Liver (tissue), 9 donors: ENCODE data around the gene GADL1. TPM values are rescaled to one million over a fixed set of nuclear protein-coding genes. Genes with fewer than 3 reads are reported as not detected.

ENCODE experiments used
- DNase-seq: peaks from one replicate; pipeline ENCODE4 v3.0.0-alpha.2; 2017; ENCODE audit warnings: low spot score
- H3K27ac ChIP-seq, 2 donors: one replicate each; pipeline ENCODE4 v1.7.0; 2013; ENCODE audit warnings: inconsistent platforms in 2 of 2, low read length in 2 of 2, control low read depth in 1 of 2, low read depth in 1 of 2, mild to moderate bottlenecking in 1 of 2
- H3K27me3 ChIP-seq, 4 donors: one replicate each; pipeline versions ENCODE4 v1.6.1 to v1.7.0; 2013; ENCODE audit warnings: low read length in 3 of 4, inconsistent platforms in 1 of 4, mild to moderate bottlenecking in 1 of 4, moderate library complexity in 1 of 4; ENCODE audit not compliant: control insufficient read depth in 4 of 4, insufficient read depth in 4 of 4
- H3K36me3 ChIP-seq, 4 donors: one replicate each; pipeline versions ENCODE4 v1.6.1 to v1.7.0; 2013; ENCODE audit warnings: low read length in 3 of 4, mild to moderate bottlenecking in 3 of 4, low read depth in 1 of 4, moderate library complexity in 1 of 4; ENCODE audit not compliant: control insufficient read depth in 4 of 4, insufficient read depth in 3 of 4
- H3K4me1 ChIP-seq, 4 donors: one replicate each; pipeline versions ENCODE4 v1.6.1 to v1.7.0; 2013; ENCODE audit warnings: low read length in 3 of 4, mild to moderate bottlenecking in 3 of 4, moderate library complexity in 1 of 4; ENCODE audit not compliant: control insufficient read depth in 4 of 4, insufficient read depth in 4 of 4
- H3K4me3 ChIP-seq, 3 donors: one replicate each; pipeline versions ENCODE4 v1.6.1 to v1.7.0; 2013; ENCODE audit warnings: low read length in 3 of 3, control low read depth in 1 of 3, low read depth in 1 of 3, mild to moderate bottlenecking in 1 of 3
- H3K9ac ChIP-seq, 2 donors: one replicate each; pipeline ENCODE4 v1.7.0; 2013; ENCODE audit warnings: low read length in 2 of 2, mild to moderate bottlenecking in 2 of 2, moderate library complexity in 2 of 2, control low read depth in 1 of 2, low read depth in 1 of 2
- H3K9me3 ChIP-seq, 4 donors: one replicate each; pipeline versions ENCODE4 v1.6.1 to v1.7.0; 2013; ENCODE audit warnings: low read length in 3 of 4; ENCODE audit not compliant: control insufficient read depth in 4 of 4
- ATF3 ChIP-seq: IDR thresholded peaks from 2 replicates; pipeline ENCODE4 v1.6.1; 2016; ENCODE audit warnings: antibody characterized with exemption
- EGR1 ChIP-seq, 2 donors: IDR thresholded peaks; 2 replicates each; pipeline ENCODE4 v1.6.1; 2016 to 2018; ENCODE audit warnings: antibody characterized with exemption in 2 of 2, low read depth in 2 of 2
- FOXA1 ChIP-seq: IDR thresholded peaks from 2 replicates; pipeline ENCODE4 v1.6.1; 2016; ENCODE audit warnings: antibody characterized with exemption
- FOXA2 ChIP-seq: IDR thresholded peaks from 2 replicates; pipeline ENCODE4 v1.6.1; 2016; ENCODE audit warnings: antibody characterized with exemption
- GABPA ChIP-seq, 2 donors: IDR thresholded peaks in 1 of 2; conservative IDR thresholded peaks in 1 of 2; 2 replicates each; pipeline ENCODE4 v1.6.1; 2016; ENCODE audit warnings: antibody characterized with exemption in 2 of 2, mild to moderate bottlenecking in 1 of 2, moderate library complexity in 1 of 2
- HNF4A ChIP-seq, 2 donors: conservative IDR thresholded peaks; 2 replicates each; pipeline ENCODE4 v1.6.1; 2016; ENCODE audit warnings: antibody characterized with exemption in 2 of 2, mild to moderate bottlenecking in 2 of 2
- HNF4G ChIP-seq: IDR thresholded peaks from 2 replicates; pipeline ENCODE4 v1.6.1; 2016; ENCODE audit warnings: antibody characterized with exemption
- JUND ChIP-seq, 2 donors: IDR thresholded peaks; 2 replicates each; pipeline ENCODE4 v1.6.1; 2016; ENCODE audit warnings: antibody characterized with exemption in 2 of 2
- MAX ChIP-seq: IDR thresholded peaks from 2 replicates; pipeline ENCODE4 v1.6.1; 2016; ENCODE audit warnings: antibody characterized with exemption
- RAD21 ChIP-seq, 2 donors: IDR thresholded peaks; 2 replicates each; pipeline ENCODE4 v1.6.1; 2016; ENCODE audit warnings: antibody characterized with exemption in 2 of 2, mild to moderate bottlenecking in 2 of 2
- REST ChIP-seq: IDR thresholded peaks from 2 replicates; pipeline ENCODE4 v1.6.1; 2016; ENCODE audit warnings: antibody characterized with exemption, mild to moderate bottlenecking
- SP1 ChIP-seq: IDR thresholded peaks from 2 replicates; pipeline ENCODE4 v1.6.1; 2018; ENCODE audit warnings: antibody characterized with exemption, mild to moderate bottlenecking
- TAF1 ChIP-seq: conservative IDR thresholded peaks from 2 replicates; pipeline ENCODE4 v1.6.1; 2016; ENCODE audit warnings: antibody characterized with exemption, mild to moderate bottlenecking
- YY1 ChIP-seq: IDR thresholded peaks from 2 replicates; pipeline ENCODE4 v1.6.1; 2016; ENCODE audit warnings: antibody characterized with exemption, mild to moderate bottlenecking
- ZBTB33 ChIP-seq: IDR thresholded peaks from 2 replicates; pipeline ENCODE4 v1.6.1; 2016; ENCODE audit warnings: antibody characterized with exemption
- WGBS: extraction: QIAGEN DNeasy Blood & Tissue Kit; methylation state at CpG from one replicate; pipeline ENCODE4 v1.1.7; 2013; 5-methylcytosine and 5-hydroxymethylcytosine counted together
- polyA plus RNA-seq, 2 donors: library from polyadenylated mRNA; stranded (reverse) in 1 of 2; unstranded in 1 of 2; fragments of 200-250 nt in 1 of 2; fragments of >200 nt in 1 of 2; fragmentation: Nextera tagmentation in 1 of 2; extraction: Ambion mirVana in 1 of 2; gene quantifications; one replicate each; pipeline versions ENCODE4 v1.2.1 to v1.2.3, GENCODE V29; 2013 to 2015
- total RNA-seq, 2 donors: library from RNA; depleted of rRNA; stranded (reverse); fragments of >200 nt; gene quantifications; one replicate each; pipeline ENCODE4 v1.2.3, GENCODE V29; 2014
- donor health status: healthy.
- donor health status: healthy.
- donor health status: healthy.
- donor health status: healthy.
- donor health status: healthy.

The GADL1 gene
- total and polyA plus RNA-seq, 4 donors, result not detected

GRCh38 chr3:30679045-30679444, 215.4 kb downstream of the GADL1 start:
- H3K9ac ChIP-seq, result no peak overlapping the region
- TF ChIP-seq FOXA2 (no peak), HNF4G (no peak), REST (no peak), GABPA (IDR thresholded peaks at IDR 0.05 in 1 of 2, conservative IDR thresholded peaks at IDR 0.05 in 1 of 2) (no peak), MAX (no peak), ATF3 (no peak), SP1 (no peak), ZBTB33 (no peak), FOXA1 (no peak), RAD21 (IDR thresholded peaks at IDR 0.05) (no peak), YY1 (no peak)
- peaks cover 0 to 5% (median 3%) of the 10 kb centered on the region in 4 donors for H3K4me1 ChIP-seq
- no peak for DNase-seq
- no peaks in the 10 kb centered on the region for H3K27me3 ChIP-seq
- H3K27ac ChIP-seq, result no peak overlapping the region
- no peak overlapping the region for H3K4me3 ChIP-seq
- H3K9me3 ChIP-seq, result no peaks in the 10 kb centered on the region
- peaks cover 12 to 47% (median 22%) of the 10 kb centered on the region in 4 donors for H3K36me3 ChIP-seq

GRCh38 chr3:30677347-30677685, 217.1 kb downstream of the GADL1 start:
- Histone ChIP-seq H3K27me3 (no peaks in the 10 kb centered on the region), H3K9ac (no peak overlapping the region), H3K9me3 (no peaks in the 10 kb centered on the region), H3K4me1 (peaks cover 0 to under 1% (median 0%) of the 10 kb centered on the region in 4 donors), H3K36me3 (peaks cover 12 to 50% (median 28%) of the 10 kb centered on the region in 4 donors), H3K4me3 (no peak overlapping the region), H3K27ac (no peak overlapping the region)
- 79% methylated on average over 8 of the region's 8 CpGs for WGBS
- no peak for DNase-seq
- TF ChIP-seq FOXA1 (no peak), EGR1 (IDR thresholded peaks at IDR 0.05; ENCODE audit: low read depth in 2 of 2) (no peak), TAF1 (no peak), ATF3 (no peak), HNF4A (conservative IDR thresholded peaks at IDR 0.05) (no peak), SP1 (no peak), GABPA (IDR thresholded peaks at IDR 0.05 in 1 of 2, conservative IDR thresholded peaks at IDR 0.05 in 1 of 2) (no peak), YY1 (no peak), MAX (no peak), REST (no peak), JUND (IDR thresholded peaks at IDR 0.05) (no peak)
